Measurements from ENCODE around the gene ZNF605.
"Not testable (repeated sequence)": the region's sequence is repeated elsewhere in the genome, so short reads cannot be mapped to it uniquely, and the experiment has no call there.

- not testable (repeated sequence) for TF ChIP-seq POLR2A (IDR thresholded peaks at IDR 0.05; ENCODE audit: low read depth, low read length); CTCF (conservative IDR thresholded peaks at IDR 0.05; ENCODE audit: low read depth, low read length); SMC3 (IDR thresholded peaks at IDR 0.05; ENCODE audit: low read depth, low read length); MXI1 (IDR thresholded peaks at IDR 0.05; ENCODE audit: borderline replicate concordance, low read depth, low read length); NFE2L2 (IDR thresholded peaks at IDR 0.05; ENCODE audit: low read depth, low read length); USF2 (IDR thresholded peaks at IDR 0.05; ENCODE audit: low read depth, low read length); RCOR1 (IDR thresholded peaks at IDR 0.05; ENCODE audit: insufficient replicate concordance, low read length); MAFK (IDR thresholded peaks at IDR 0.05; ENCODE audit: low read depth, low read length); ELK1 (IDR thresholded peaks at IDR 0.05; ENCODE audit: borderline replicate concordance, low read depth, low read length); CEBPB (IDR thresholded peaks at IDR 0.05; ENCODE audit: low read depth, low read length); RAD21 (IDR thresholded peaks at IDR 0.05; ENCODE audit: low read length); RFX5 (IDR thresholded peaks at IDR 0.05; ENCODE audit: low read depth, low read length); BHLHE40 (IDR thresholded peaks at IDR 0.05; ENCODE audit: low read depth, low read length); MAZ (IDR thresholded peaks at IDR 0.05; ENCODE audit: borderline replicate concordance, low read depth, low read length)
These were observed 81.5 kb downstream of the ZNF605 start for GRCh38 chr12:132874620-132875019.

Measured in IMR-90 (cell line).